HG02973 (cell line): ENCODE results near the gene HEY2.
"Not testable (repeated sequence)": the region's sequence is repeated elsewhere in the genome, so short reads cannot be mapped to it uniquely, and the experiment has no call there.

Source experiments
- ATAC-seq: cut with Tn5 transposase; IDR thresholded peaks from one replicate; pipeline ENCODE4 v1.9.1; 2021; ENCODE audit warnings: moderate library complexity; ENCODE audit not compliant: unreplicated experiment

The HEY2 gene

GRCh38 chr6:125749173-125749864, at the start of gene HEY2:
Gene HEY2, plus strand, starts transcription at chr6:125749632. Its CDS starts 145 bp downstream, at chr6:125749777.
- peak; percentile 76 for ATAC-seq

GRCh38 chr6:125700581-125701353, 48.7 kb upstream of the HEY2 start:
- no peak for ATAC-seq

- no peak for ATAC-seq
Observed at GRCh38 chr6:125701354-125701668, 48.1 kb upstream of the HEY2 start.

- not testable (repeated sequence) for ATAC-seq
Observed at GRCh38 chr6:125703882-125704281, 45.5 kb upstream of the HEY2 start.

- no peak for ATAC-seq
Observed at GRCh38 chr6:125707615-125708243, 41.7 kb upstream of the HEY2 start.

- ATAC-seq, result no peak
Observed at GRCh38 chr6:125711013-125711675, 38.3 kb upstream of the HEY2 start.

- peak; percentile 60 for ATAC-seq
Observed at GRCh38 chr6:125714441-125715090, 34.9 kb upstream of the HEY2 start.

- ATAC-seq, result peak; percentile 83
Observed at GRCh38 chr6:125717120-125717731, 32.2 kb upstream of the HEY2 start.

- no peak for ATAC-seq
Observed at GRCh38 chr6:125718109-125718508, 31.3 kb upstream of the HEY2 start.

- no peak for ATAC-seq
Observed at GRCh38 chr6:125722886-125723285, 26.5 kb upstream of the HEY2 start.

GRCh38 chr6:125727216-125727615, 22.2 kb upstream of the HEY2 start:
- ATAC-seq, result no peak

GRCh38 chr6:125728739-125729138, 20.7 kb upstream of the HEY2 start:
- ATAC-seq, result no peak

- no peak for ATAC-seq
Observed at GRCh38 chr6:125729983-125730382, 19.4 kb upstream of the HEY2 start.

- ATAC-seq, result peak; percentile 73
Observed at GRCh38 chr6:125732398-125732797, 17.0 kb upstream of the HEY2 start.

- no peak for ATAC-seq
Observed at GRCh38 chr6:125733516-125734300, 15.7 kb upstream of the HEY2 start.

- ATAC-seq, result no peak
Observed at GRCh38 chr6:125738276-125738675, 11.2 kb upstream of the HEY2 start.

GRCh38 chr6:125739364-125739763, 10.1 kb upstream of the HEY2 start:
- ATAC-seq, result no peak

GRCh38 chr6:125741336-125741735, 8.1 kb upstream of the HEY2 start:
- no peak for ATAC-seq

GRCh38 chr6:125742024-125742423, 7.4 kb upstream of the HEY2 start:
- no peak for ATAC-seq
